HAP-1 (cell line): Measurements from ENCODE around the gene TPCN2.
"Not testable (repeated sequence)": the region's sequence is repeated elsewhere in the genome, so short reads cannot be mapped to it uniquely, and the experiment has no call there.

Experiments
- DNase-seq, 2 experiments: peaks; one replicate each; pipeline ENCODE4 v3.0.0-alpha.2; 2016 to 2020; ENCODE audit warnings: low spot score in 2 of 2
- H3K27me3 ChIP-seq: fragments of 250-450 bp; sonication (Bioruptor Pico); 2 replicates; pipeline ENCODE4 v1.5.1; 2020; ENCODE audit warnings: low read depth, mild to moderate bottlenecking, moderate library complexity
- H3K36me3 ChIP-seq: fragments of 250-450 bp; sonication (Bioruptor Pico); replicated peaks from 2 replicates; pipeline ENCODE4 v1.5.1; 2020; ENCODE audit warnings: mild to moderate bottlenecking
- H3K4me1 ChIP-seq: fragments of 250-450 bp; sonication (Bioruptor Pico); 2 replicates; pipeline ENCODE4 v1.5.1; 2020; ENCODE audit warnings: mild to moderate bottlenecking
- H3K4me3 ChIP-seq: fragments of 250-450 bp; sonication (Bioruptor Pico); 2 replicates; pipeline ENCODE4 v1.5.1; 2020; ENCODE audit warnings: mild to moderate bottlenecking, moderate library complexity
- H3K9me3 ChIP-seq: fragments of 250-450 bp; sonication (Bioruptor Pico); 2 replicates; pipeline ENCODE4 v1.5.1; 2020; ENCODE audit warnings: mild to moderate bottlenecking, moderate library complexity
- in situ Hi-C: fragments of 300-500 bp; cut with MboI; formaldehyde crosslinking; loops from 3 replicates; pipeline ENCODE4 v1.14.3; 2020; ENCODE audit warnings: low sequenced_read_pairs, inconsistent platforms, mixed read lengths

TPCN2 gene

DNA sequence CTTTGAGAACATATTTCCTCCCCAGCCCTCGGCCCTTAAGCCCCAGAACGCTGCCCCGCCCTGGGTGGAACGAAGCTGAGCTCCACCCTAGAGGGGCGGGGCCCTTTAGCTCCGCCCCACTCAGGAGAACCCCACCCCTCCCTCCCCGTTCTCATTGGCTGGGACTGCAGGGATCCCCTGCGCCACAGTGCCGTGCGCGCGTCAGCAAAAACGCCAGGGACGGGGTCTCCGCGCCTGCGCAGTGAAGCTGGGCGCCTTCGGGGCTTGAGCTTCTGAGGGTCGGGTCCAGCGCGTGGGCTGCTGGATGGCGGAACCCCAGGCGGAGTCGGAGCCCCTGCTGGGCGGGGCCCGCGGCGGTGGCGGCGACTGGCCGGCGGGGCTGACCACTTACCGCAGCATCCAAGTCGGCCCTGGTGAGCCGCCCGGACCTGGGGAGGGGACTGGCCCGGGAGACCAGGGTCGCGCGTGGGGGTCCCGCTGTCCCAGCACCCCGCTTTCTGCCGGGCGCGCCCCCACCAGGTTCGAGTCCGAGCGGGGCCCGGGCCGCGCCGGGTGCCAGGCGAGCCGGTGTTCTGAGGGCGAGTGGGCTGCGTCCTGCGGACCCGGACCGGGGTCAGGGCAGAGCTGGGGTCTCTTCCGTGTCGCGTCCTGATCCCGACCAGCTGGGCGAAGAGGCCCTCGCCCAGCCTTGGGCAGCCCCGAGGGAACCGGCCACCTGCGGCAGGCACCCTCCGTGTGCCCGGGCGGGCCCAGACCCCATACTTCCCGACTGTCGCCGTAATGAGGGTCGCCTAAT lies at the start of gene TPCN2:
TPCN2 (plus strand) TSS at position 239 of the 796 bp plus-strand sequence; CDS start at position 305, 66 bp downstream.
- H3K9me3 ChIP-seq, result no peaks in the 10 kb centered on the region; the same call in 1 of the 2 replicates
- DNase-seq, result peak; percentile 95 to 96
- H3K36me3 ChIP-seq, result no peaks in the 10 kb centered on the region
- H3K4me3 ChIP-seq, result peak within 1 kb of the TSS; percentile 58
- H3K4me1 ChIP-seq, result peaks cover 13% of the 10 kb centered on the region
- in situ Hi-C loops, result no loop called here
- H3K27me3 ChIP-seq, result no peaks in the 10 kb centered on the region

GRCh38 chr11:68999093-68999747 lies 49.5 kb upstream of the TPCN2 start:
- H3K27me3 ChIP-seq, result no peaks in the 10 kb centered on the region
- in situ Hi-C loops, result loop anchor here (10.0 kb wide), 1 partner anchor 64 kb away; no protein-coding TSS in a partner anchor
- H3K9me3 ChIP-seq, result no peaks in the 10 kb centered on the region
- no peaks in the 10 kb centered on the region for H3K4me1 ChIP-seq
- no peaks in the 10 kb centered on the region for H3K36me3 ChIP-seq
- no peak for DNase-seq
- H3K4me3 ChIP-seq, result no peak overlapping the region

GRCh38 chr11:68999748-69000355 lies 48.9 kb upstream of the TPCN2 start:
- not testable (repeated sequence) for H3K36me3 ChIP-seq, H3K4me1 ChIP-seq, H3K27me3 ChIP-seq, DNase-seq, H3K4me3 ChIP-seq, H3K9me3 ChIP-seq
- in situ Hi-C loops, result loop anchor here (10.0 kb wide), 1 partner anchor 65 kb away; no protein-coding TSS in a partner anchor

- Histone ChIP-seq H3K36me3 (no peaks in the 10 kb centered on the region), H3K4me3 (no peak overlapping the region), H3K4me1 (no peaks in the 10 kb centered on the region), H3K9me3 (no peaks in the 10 kb centered on the region), H3K27me3 (no peaks in the 10 kb centered on the region)
- DNase-seq, result no peak
- in situ Hi-C loops, result no loop called here
These were observed 48.3 kb upstream of the TPCN2 start for GRCh38 chr11:69000391-69000790.

GRCh38 chr11:69000831-69001242 lies 47.9 kb upstream of the TPCN2 start:
- Histone ChIP-seq H3K36me3 (no peaks in the 10 kb centered on the region), H3K4me1 (no peaks in the 10 kb centered on the region), H3K27me3 (no peaks in the 10 kb centered on the region), H3K4me3 (no peak overlapping the region), H3K9me3 (no peaks in the 10 kb centered on the region)
- no peak for DNase-seq
- in situ Hi-C loops, result no loop called here

DNA sequence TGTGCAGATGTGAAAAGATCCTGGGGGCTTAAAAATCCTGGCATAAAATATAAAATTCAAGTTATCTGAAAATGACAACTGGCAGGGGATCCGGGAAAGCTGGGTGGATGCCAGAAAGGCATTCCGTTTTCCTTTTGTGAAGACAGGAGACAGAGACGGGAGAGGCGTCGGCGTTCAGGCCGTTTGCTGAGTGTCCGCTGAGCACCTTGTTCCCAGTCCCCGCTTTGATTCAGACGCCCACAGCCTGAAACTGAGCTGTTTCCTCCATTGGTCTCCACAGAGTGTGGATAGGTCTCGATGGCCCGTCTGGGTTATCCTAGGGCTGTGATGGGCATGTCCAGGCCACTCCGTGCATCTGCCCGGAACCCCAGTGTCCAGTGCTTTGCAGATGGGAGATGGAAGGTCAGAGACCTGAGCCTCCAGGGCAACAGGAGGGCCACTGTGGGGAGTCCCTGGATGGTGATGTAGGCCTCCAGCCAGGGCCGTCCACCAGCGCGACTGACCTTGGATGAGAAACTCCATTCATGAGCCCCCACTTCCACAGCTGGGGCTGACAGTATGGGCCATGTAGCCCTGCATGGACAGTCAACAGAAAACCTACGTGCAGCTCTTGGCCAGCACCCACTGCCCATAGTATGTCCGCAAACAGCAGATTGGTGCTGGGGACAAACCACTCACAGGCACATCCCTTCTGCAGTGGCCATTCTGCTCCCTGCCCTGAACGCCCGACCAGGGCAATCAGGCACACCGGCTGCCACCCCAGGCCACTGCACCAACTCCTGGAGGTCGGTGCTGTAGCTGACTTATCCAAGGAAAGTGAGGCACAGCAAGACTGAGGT lies 47.3 kb upstream of the TPCN2 start:
- no peaks in the 10 kb centered on the region for H3K9me3 ChIP-seq
- no peak overlapping the region for H3K4me3 ChIP-seq
- in situ Hi-C loops, result no loop called here
- DNase-seq, result no peak
- H3K27me3 ChIP-seq, result no peaks in the 10 kb centered on the region
- no peaks in the 10 kb centered on the region for H3K36me3 ChIP-seq
- no peaks in the 10 kb centered on the region for H3K4me1 ChIP-seq

GRCh38 chr11:69002110-69002569 lies 46.6 kb upstream of the TPCN2 start:
- no peak for DNase-seq
- Histone ChIP-seq H3K4me1 (no peaks in the 10 kb centered on the region), H3K36me3 (no peaks in the 10 kb centered on the region), H3K27me3 (no peaks in the 10 kb centered on the region), H3K9me3 (no peaks in the 10 kb centered on the region), H3K4me3 (no peak overlapping the region)
- in situ Hi-C loops, result no loop called here

DNA sequence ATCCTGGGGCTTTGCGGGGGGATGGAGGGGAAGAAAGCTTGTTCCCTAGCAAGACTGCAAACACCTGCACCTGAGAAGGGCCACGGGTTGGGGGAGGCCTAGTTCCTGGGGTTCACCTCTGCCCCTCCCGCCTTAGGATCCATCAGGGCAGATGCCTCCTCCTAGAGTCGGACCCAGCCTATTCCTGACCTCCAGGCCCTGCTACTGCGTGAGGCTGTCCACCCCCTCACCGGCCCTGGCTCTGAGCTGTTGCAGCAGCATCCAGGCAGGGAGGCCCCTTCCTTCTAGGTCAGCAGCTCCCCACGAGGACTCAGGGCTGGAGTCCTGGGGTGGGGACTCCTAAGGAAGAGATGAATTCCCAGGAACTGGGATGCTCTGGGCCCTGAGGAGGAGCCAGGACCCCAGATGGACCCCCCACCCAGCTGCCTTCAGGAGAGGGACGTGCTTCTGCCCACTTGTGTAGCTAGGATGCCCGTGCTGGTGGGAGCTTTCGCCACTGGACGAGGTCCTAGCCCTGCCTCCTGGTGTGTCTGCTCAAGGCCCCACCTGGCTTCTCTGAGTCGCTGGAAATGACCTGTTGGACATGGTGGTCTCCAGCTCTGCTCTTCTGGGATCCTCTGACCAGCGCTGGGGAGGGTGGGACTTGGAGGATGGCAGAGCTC lies 46.0 kb upstream of the TPCN2 start:
- Histone ChIP-seq H3K4me3 (no peak overlapping the region), H3K4me1 (no peaks in the 10 kb centered on the region), H3K36me3 (no peaks in the 10 kb centered on the region), H3K9me3 (no peaks in the 10 kb centered on the region), H3K27me3 (no peaks in the 10 kb centered on the region)
- DNase-seq, result no peak
- in situ Hi-C loops, result no loop called here

DNA sequence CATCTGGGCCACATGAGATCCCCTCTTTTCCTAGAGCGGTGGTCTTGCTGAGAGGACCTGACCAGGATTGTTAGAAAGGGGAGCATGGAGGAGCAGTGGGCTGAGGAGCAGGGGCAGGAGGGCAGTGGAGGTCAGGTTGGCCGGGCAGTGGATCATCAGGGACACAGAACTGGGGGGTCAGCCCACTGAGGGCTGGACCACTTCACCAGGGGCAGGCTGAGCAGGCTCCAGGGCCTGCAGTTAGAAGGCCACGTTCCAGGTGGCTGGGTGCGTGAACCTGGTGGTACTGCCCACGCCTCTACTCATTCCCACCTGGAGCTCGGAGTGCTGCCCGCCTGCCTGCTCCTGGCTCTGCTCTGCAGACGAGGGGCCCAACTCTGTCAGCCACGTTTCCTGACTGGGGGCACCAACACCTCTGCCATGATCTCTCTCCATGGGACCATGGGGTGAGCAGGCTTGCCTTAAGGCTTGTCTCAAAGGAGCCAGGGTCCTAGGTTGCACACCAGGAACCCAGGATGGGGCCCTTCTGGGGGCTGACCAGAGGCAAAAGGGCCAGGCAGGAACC lies 45.3 kb upstream of the TPCN2 start:
- in situ Hi-C loops, result no loop called here
- DNase-seq, result no peak
- H3K4me1 ChIP-seq, result no peaks in the 10 kb centered on the region
- H3K27me3 ChIP-seq, result no peaks in the 10 kb centered on the region
- no peaks in the 10 kb centered on the region for H3K9me3 ChIP-seq
- no peaks in the 10 kb centered on the region for H3K36me3 ChIP-seq
- H3K4me3 ChIP-seq, result no peak overlapping the region

DNA sequence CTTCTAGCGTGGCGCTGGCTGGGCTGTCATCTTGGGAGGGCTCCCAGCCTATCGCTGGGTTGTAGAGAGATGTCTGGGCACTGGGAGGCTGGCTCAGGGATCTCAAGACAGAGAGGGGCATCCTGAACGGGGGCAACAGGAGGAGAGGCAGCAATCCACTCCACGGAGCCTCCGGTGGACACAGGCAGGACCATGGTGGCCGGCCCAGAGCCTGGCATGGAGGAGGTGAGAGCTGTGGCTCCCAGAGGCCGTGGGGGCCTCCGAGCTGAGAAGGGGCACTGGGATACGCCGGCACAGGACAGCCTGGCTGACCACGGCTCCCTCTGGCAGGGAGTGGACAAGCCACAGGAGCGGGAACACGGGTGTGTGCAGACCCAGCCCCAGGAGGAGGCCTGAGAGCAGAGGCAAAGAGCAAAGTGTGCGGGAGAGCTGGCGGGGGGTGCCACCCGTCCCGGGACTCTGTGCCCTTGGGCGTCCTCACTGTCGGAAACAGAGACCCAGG lies 44.8 kb upstream of the TPCN2 start:
- H3K4me1 ChIP-seq, result no peaks in the 10 kb centered on the region
- H3K36me3 ChIP-seq, result no peaks in the 10 kb centered on the region
- DNase-seq, result no peak
- in situ Hi-C loops, result no loop called here
- H3K4me3 ChIP-seq, result no peak overlapping the region
- no peaks in the 10 kb centered on the region for H3K27me3 ChIP-seq
- H3K9me3 ChIP-seq, result no peaks in the 10 kb centered on the region

- DNase-seq, result no peak
- Histone ChIP-seq H3K36me3 (no peaks in the 10 kb centered on the region), H3K4me1 (no peaks in the 10 kb centered on the region), H3K4me3 (no peak overlapping the region), H3K9me3 (no peaks in the 10 kb centered on the region), H3K27me3 (no peaks in the 10 kb centered on the region)
- in situ Hi-C loops, result no loop called here
These were observed 44.1 kb upstream of the TPCN2 start for GRCh38 chr11:69004411-69005182.

- peak in 1 of 2 experiments; percentile 4 for DNase-seq
- no peaks in the 10 kb centered on the region for H3K9me3 ChIP-seq
- no peak overlapping the region for H3K4me3 ChIP-seq
- no peaks in the 10 kb centered on the region for H3K4me1 ChIP-seq
- no peaks in the 10 kb centered on the region for H3K27me3 ChIP-seq
- in situ Hi-C loops, result no loop called here
- no peaks in the 10 kb centered on the region for H3K36me3 ChIP-seq
These were observed 43.5 kb upstream of the TPCN2 start for GRCh38 chr11:69005183-69005630.
